Aorta (tissue), 5 donors: Measurements from ENCODE around the gene ST14. TPM values are rescaled to one million over a fixed set of nuclear protein-coding genes. Genes with fewer than 3 reads are reported as not detected.

Source experiments
- ATAC-seq: fragments of 200-7000 bp; cut with Tn5 transposase; one replicate; pipeline ENCODE4 v1.9.1; 2022; ENCODE audit warnings: moderate library complexity; ENCODE audit not compliant: low FRiP score
- DNase-seq, 2 donors: peaks; one replicate each; pipeline ENCODE4 v3.0.0-alpha.2; 2020
- H3K27ac ChIP-seq, 2 donors: one replicate each; pipeline ENCODE4 v1.5.1; 2013; ENCODE audit warnings: low read length in 2 of 2, mild to moderate bottlenecking in 2 of 2, moderate library complexity in 2 of 2, control low read depth in 1 of 2, inconsistent platforms in 1 of 2, low read depth in 1 of 2
- H3K27me3 ChIP-seq, 2 donors: one replicate each; pipeline ENCODE4 v1.6.1; 2013; ENCODE audit warnings: control low read depth in 1 of 2, low read length in 1 of 2, mild to moderate bottlenecking in 1 of 2, moderate library complexity in 1 of 2; ENCODE audit not compliant: insufficient read depth in 2 of 2, control insufficient read depth in 1 of 2
- H3K36me3 ChIP-seq, 2 donors: one replicate each; pipeline ENCODE4 v1.6.1; 2013; ENCODE audit warnings: control low read depth in 1 of 2, low read length in 1 of 2, mild to moderate bottlenecking in 1 of 2; ENCODE audit not compliant: insufficient read depth in 2 of 2, control insufficient read depth in 1 of 2
- H3K4me1 ChIP-seq, 2 donors: one replicate each; pipeline ENCODE4 v1.6.1; 2013; ENCODE audit warnings: low read length in 2 of 2, control low read depth in 1 of 2, mild to moderate bottlenecking in 1 of 2, moderate library complexity in 1 of 2; ENCODE audit not compliant: insufficient read depth in 2 of 2, control insufficient read depth in 1 of 2
- H3K4me3 ChIP-seq, 2 donors: one replicate each; pipeline ENCODE4 v1.5.1; 2013; ENCODE audit warnings: low read length in 2 of 2, control low read depth in 1 of 2, mild to moderate bottlenecking in 1 of 2
- H3K9me3 ChIP-seq: one replicate; pipeline ENCODE4 v1.6.1; 2013; ENCODE audit warnings: mild to moderate bottlenecking, low read length; ENCODE audit not compliant: control insufficient read depth
- WGBS, 2 donors: extraction: QIAGEN DNeasy Blood & Tissue Kit; methylation state at CpG; one replicate each; pipeline ENCODE4 v1.1.7; 2013; 5-methylcytosine and 5-hydroxymethylcytosine counted together
- intact Hi-C, 2 donors: fragments of 100-400 bp; cut with DNase I; formaldehyde crosslinking; loops; one replicate each; pipeline versions ENCODE4 v1.14.2 to v1.15.0; 2022
- polyA plus RNA-seq, 2 donors: library from polyadenylated mRNA; stranded (reverse); fragments of 200-250 nt; gene quantifications; one replicate each; pipeline ENCODE4 v1.2.3, GENCODE V29; 2013
- total RNA-seq, 2 donors: library from RNA; stranded (reverse); fragmentation: NEBNext Ultra II Directional; extraction: Animal tissue kit (Norgen Biotek cat#: 25700); gene quantifications; one replicate each; pipeline ENCODE4 v1.2.1, GENCODE V29; 2021
- donor health status: healthy with polysubstance abuse.
- donor health status: Bipolar disorder and iron deficiency.
- donor health status: DM: no; HTN: no; CAD: no.
- donor health status: DM: no; HTN: no; CAD: no.
- donor health status: DM: yes; HTN: yes; CAD: no.

Gene ST14
- total and polyA plus RNA-seq, 4 donors = 0.74 to 14.4 (median 6.1) TPM

DNA sequence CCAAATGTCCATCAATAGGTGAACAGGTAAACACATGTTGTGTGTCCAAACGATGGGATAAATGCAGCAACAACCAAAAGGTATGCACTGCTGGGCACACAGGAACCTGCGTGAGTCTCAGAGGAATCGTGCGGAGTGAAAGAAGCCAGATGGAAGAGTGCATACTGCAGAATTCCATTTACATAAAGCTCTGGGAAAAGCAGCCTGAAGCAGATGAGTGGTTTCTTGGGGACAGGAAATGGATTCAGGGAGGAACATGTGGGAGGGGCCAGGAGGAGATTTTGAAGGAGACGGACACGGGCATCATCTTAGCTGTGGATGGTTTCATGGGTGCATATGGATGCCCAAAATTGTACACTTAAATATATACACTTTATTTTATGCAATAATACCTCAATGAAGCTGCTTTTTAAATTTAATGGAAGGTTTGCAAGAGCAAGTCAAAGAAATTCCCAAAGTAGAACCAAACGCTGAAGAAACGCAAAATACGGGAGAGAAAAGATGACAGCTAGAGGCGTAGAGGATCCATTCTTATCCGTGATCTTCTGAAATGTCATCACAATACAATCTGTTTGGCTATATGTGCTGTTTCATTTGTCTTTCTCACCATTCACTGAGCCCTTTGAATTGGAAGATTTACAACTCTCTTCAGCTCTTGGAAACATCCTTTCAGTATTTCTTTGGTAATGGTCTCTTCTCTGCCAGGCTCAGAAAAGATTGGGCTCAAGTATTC lies 24.5 kb downstream of the ST14 start:
- intact Hi-C loops = no loop called here
- 70 to 72% methylated on average over 11 of the region's 11 CpGs for WGBS, 2 donors
- H3K4me1 ChIP-seq = no peaks in the 10 kb centered on the region
- no peak for ATAC-seq
- no peak overlapping the region for H3K4me3 ChIP-seq
- H3K27me3 ChIP-seq = no peaks in the 10 kb centered on the region
- no peaks in the 10 kb centered on the region for H3K36me3 ChIP-seq
- H3K9me3 ChIP-seq = no peaks in the 10 kb centered on the region
- peak in 1 of 2 donors; percentile 2 for DNase-seq
- no peak overlapping the region for H3K27ac ChIP-seq

DNA sequence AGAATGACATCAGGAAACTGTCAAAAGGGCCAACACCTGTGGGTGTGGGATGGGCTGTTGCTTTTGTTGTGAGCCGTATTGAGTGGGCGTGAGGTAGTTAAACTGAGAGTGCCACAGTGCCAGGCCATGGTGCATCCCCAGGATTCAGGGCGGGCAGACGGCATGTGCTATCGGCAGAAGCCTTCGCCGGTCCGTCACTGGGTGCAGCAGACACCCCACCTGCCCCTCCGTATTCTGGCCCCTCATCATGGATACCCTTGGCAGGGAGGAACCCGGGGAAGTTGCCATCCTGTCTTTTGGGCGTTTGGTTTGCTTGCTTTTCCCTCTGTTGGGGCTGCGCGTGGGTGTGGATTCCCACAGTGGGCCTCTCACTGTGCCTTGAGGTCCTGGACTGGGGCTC lies 27.5 kb downstream of the ST14 start:
- Histone ChIP-seq H3K4me3 (no peak overlapping the region), H3K27ac (no peak overlapping the region), H3K4me1 (no peaks in the 10 kb centered on the region), H3K36me3 (no peaks in the 10 kb centered on the region), H3K27me3 (no peaks in the 10 kb centered on the region), H3K9me3 (no peaks in the 10 kb centered on the region)
- ATAC-seq (no peak), DNase-seq (peak in 1 of 2 donors; percentile 35)
- intact Hi-C loops = no loop called here
- WGBS, 2 donors = 94 to 95% methylated on average over 13 of the region's 13 CpGs

- Histone ChIP-seq H3K9me3 (no peaks in the 10 kb centered on the region), H3K27ac (no peak overlapping the region), H3K4me1 (no peaks in the 10 kb centered on the region), H3K36me3 (no peaks in the 10 kb centered on the region), H3K4me3 (no peak overlapping the region), H3K27me3 (no peaks in the 10 kb centered on the region)
- DNase-seq (peak in 1 of 2 donors; percentile 44), ATAC-seq (no peak)
- intact Hi-C loops = no loop called here
- 88 to 89% methylated on average over 14 of the region's 14 CpGs for WGBS, 2 donors
Observed at GRCh38 chr11:130188047-130188446, 28.5 kb downstream of the ST14 start.

DNA sequence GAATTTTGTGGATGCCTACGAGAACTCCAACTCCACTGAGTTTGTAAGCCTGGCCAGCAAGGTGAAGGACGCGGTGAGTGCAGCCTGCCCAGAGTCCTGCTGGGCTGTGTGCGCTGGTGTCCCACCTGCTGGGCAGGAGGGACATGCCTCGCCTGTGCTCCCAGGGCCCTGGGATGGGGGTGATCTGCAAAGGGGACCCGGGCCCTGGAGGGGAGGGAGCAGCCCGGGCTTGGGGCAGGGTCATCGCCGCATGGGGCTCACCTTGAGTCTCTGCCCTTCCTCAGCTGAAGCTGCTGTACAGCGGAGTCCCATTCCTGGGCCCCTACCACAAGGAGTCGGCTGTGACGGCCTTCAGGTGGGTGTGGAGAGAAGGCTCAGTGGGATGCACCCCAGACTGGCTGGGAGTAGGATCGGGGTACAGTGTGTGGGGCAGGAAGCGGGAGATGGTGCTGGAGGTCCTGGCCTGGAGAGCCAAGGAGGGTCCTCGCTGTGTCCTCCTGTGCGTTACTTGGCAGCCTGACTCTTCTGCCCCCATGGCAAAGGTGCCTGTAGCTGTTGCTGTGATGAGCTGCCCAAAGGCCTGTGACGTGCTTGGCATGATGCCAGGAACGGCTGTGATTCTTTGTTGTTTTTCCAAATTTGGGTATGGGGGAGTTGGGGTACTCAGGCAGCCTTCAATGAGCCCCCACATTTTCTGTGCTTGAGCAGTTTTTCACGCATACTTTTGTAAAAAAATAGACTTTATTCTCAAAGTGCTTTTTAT lies 29.2 kb downstream of the ST14 start:
- ATAC-seq (no peak), DNase-seq (peak in 1 of 2 donors; percentile 40)
- no peak overlapping the region for H3K4me3 ChIP-seq
- 84 to 85% methylated on average over 19 of the region's 19 CpGs for WGBS, 2 donors
- no peaks in the 10 kb centered on the region for H3K9me3 ChIP-seq
- no peaks in the 10 kb centered on the region for H3K27me3 ChIP-seq
- H3K4me1 ChIP-seq = no peaks in the 10 kb centered on the region
- no peak overlapping the region for H3K27ac ChIP-seq
- no peaks in the 10 kb centered on the region for H3K36me3 ChIP-seq
- intact Hi-C loops = no loop called here

GRCh38 chr11:130189492-130190210 lies 30.1 kb downstream of the ST14 start:
- Histone ChIP-seq H3K27ac (no peak overlapping the region), H3K4me3 (no peak overlapping the region), H3K9me3 (no peaks in the 10 kb centered on the region), H3K27me3 (no peaks in the 10 kb centered on the region), H3K36me3 (no peaks in the 10 kb centered on the region), H3K4me1 (no peaks in the 10 kb centered on the region)
- 85 to 91% methylated on average over 29 to 32 of the region's 32 CpGs for WGBS, 2 donors
- intact Hi-C loops = no loop called here
- DNase-seq (peak in 1 of 2 donors; percentile 54), ATAC-seq (peak; percentile 31)

GRCh38 chr11:130190371-130190881 lies 30.8 kb downstream of the ST14 start:
- ATAC-seq = no peak
- Histone ChIP-seq H3K4me3 (no peak overlapping the region), H3K9me3 (no peaks in the 10 kb centered on the region), H3K27me3 (no peaks in the 10 kb centered on the region), H3K36me3 (no peaks in the 10 kb centered on the region), H3K27ac (no peak overlapping the region), H3K4me1 (no peaks in the 10 kb centered on the region)
- WGBS, 2 donors = 88 to 90% methylated on average over 29 of the region's 29 CpGs
- no peak for DNase-seq
- intact Hi-C loops = no loop called here

- no peaks in the 10 kb centered on the region for H3K36me3 ChIP-seq
- no peaks in the 10 kb centered on the region for H3K4me1 ChIP-seq
- H3K4me3 ChIP-seq = no peak overlapping the region
- ATAC-seq (no peak), DNase-seq (peak in 1 of 2 donors; percentile 31)
- H3K9me3 ChIP-seq = no peaks in the 10 kb centered on the region
- H3K27ac ChIP-seq = no peak overlapping the region
- no peaks in the 10 kb centered on the region for H3K27me3 ChIP-seq
- 90% methylated on average over 14 of the region's 14 CpGs for WGBS, 2 donors
- intact Hi-C loops = no loop called here
Observed at GRCh38 chr11:130191896-130192295, 32.3 kb downstream of the ST14 start.

DNA sequence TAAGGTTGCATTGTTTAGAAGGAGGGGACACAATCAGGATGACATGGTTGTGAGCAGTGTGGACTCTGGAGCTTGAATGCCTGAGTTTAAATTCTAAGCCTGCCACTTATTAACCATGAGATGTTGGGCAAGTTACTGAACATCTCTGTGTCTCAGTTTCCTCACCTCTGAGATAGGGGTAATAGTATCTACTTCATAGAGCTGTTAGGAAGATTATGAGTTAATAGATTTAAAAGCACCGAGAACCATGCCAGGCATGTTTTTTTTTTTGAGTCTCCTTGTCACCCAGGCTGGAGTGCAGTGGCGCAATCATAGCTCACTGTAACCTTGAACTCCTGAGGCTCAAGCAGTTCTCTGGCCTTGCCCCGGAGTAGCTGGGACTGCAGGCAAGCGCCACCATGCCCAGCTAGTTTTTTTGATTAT lies 33.3 kb downstream of the ST14 start:
- H3K4me1 ChIP-seq = no peaks in the 10 kb centered on the region
- intact Hi-C loops = no loop called here
- no peak for ATAC-seq
- H3K36me3 ChIP-seq = no peaks in the 10 kb centered on the region
- H3K4me3 ChIP-seq = no peak overlapping the region
- H3K27me3 ChIP-seq = no peaks in the 10 kb centered on the region
- no peaks in the 10 kb centered on the region for H3K9me3 ChIP-seq
- DNase-seq = peak in 1 of 2 donors; percentile 9
- no peak overlapping the region for H3K27ac ChIP-seq
- 62 to 71% methylated on average over 4 of the region's 4 CpGs for WGBS, 2 donors
